HEK293 (cell line): ENCODE measurements around the gene GDF7.
A peak's percentile ranks its signal among the peaks of the same experiment; 100 is the strongest.

Experiments used
- CTCF ChIA-PET: fragments of 350-600 bp; formaldehyde crosslinking; extraction: SDS; loops from one replicate; lab custom pipeline; 2021; ENCODE audit warnings: antibody characterized with exemption; lab: Yijun Ruan, JAX
- POLR2A ChIA-PET: fragments of 300-600 bp; formaldehyde crosslinking; extraction: SDS; loops from one replicate; lab custom pipeline; 2020; ENCODE audit warnings: antibody characterized with exemption, inconsistent platforms; lab: Yijun Ruan, JAX
- H3K27ac ChIP-seq: fragments of 200-500 bp; sonication (Bioruptor generic); 2 replicates; pipeline ENCODE4 v1.5.1; 2014; ENCODE audit warnings: low read depth, low read length, control low read depth, inconsistent platforms; ENCODE audit errors: extremely low read depth
- H3K36me3 ChIP-seq, 2 experiments: fragments of 200-500 bp in 1 of 2; sonication (Bioruptor generic) in 1 of 2; 1 replicate in 1 of 2; 2 replicates in 1 of 2; pipeline ENCODE4 v1.5.1; 2014 to 2017; ENCODE audit warnings: inconsistent platforms in 2 of 2, low read length in 2 of 2; ENCODE audit not compliant: control insufficient read depth in 2 of 2, insufficient read depth in 1 of 2
- H3K4me1 ChIP-seq: fragments of 200-500 bp; sonication (Bioruptor generic); 2 replicates; pipeline ENCODE4 v1.5.1; 2014; ENCODE audit warnings: mild to moderate bottlenecking, low read length, inconsistent platforms; ENCODE audit not compliant: control insufficient read depth, insufficient read depth
- H3K4me3 ChIP-seq: 2 replicates; pipeline ENCODE4 v1.5.1; 2011; ENCODE audit warnings: low read depth, mild to moderate bottlenecking, control low read depth, low read length, moderate library complexity
- H3K9me3 ChIP-seq: fragments of 200-500 bp; sonication (Bioruptor generic); 2 replicates; pipeline ENCODE4 v1.5.1; 2014; ENCODE audit warnings: low read depth, low read length, inconsistent platforms; ENCODE audit not compliant: control insufficient read depth, insufficient read depth
- BCL11A ChIP-seq: fragments of 450-650 bp; formaldehyde crosslinking; IDR thresholded peaks from 2 replicates; pipeline ENCODE4 v1.5.1; 2016; ENCODE audit warnings: low read depth, missing biosample characterization, missing genetic modification characterization
- IKZF3 ChIP-seq: fragments of 450-650 bp; IDR thresholded peaks from 2 replicates; pipeline ENCODE4 v1.5.0; 2018; ENCODE audit warnings: missing biosample characterization, mild to moderate bottlenecking, missing genetic modification characterization, moderate library complexity
- KLF17 ChIP-seq: fragments of 450-650 bp; formaldehyde crosslinking; IDR thresholded peaks from 2 replicates; pipeline ENCODE4 v1.5.1; 2016; ENCODE audit warnings: missing biosample characterization, missing genetic modification characterization
- KLF8 ChIP-seq: fragments of 450-650 bp; formaldehyde crosslinking; IDR thresholded peaks from 2 replicates; pipeline ENCODE4 v1.5.1; 2016; ENCODE audit warnings: missing biosample characterization, missing genetic modification characterization
- ZIC2 ChIP-seq: fragments of 450-650 bp; formaldehyde crosslinking; IDR thresholded peaks from 2 replicates; pipeline ENCODE4 v1.5.1; 2016; ENCODE audit warnings: missing biosample characterization, missing genetic modification characterization
- ZNF121 ChIP-seq: fragments of 450-650 bp; formaldehyde crosslinking; IDR thresholded peaks from 2 replicates; pipeline ENCODE4 v1.5.1; 2016; ENCODE audit warnings: missing biosample characterization, missing genetic modification characterization
- ZNF221 ChIP-seq: fragments of 450-650 bp; formaldehyde crosslinking; IDR thresholded peaks from 2 replicates; pipeline ENCODE4 v1.5.1; 2017; ENCODE audit warnings: missing biosample characterization, missing genetic modification characterization, borderline replicate concordance
- ZNF223 ChIP-seq: fragments of 450-650 bp; formaldehyde crosslinking; IDR thresholded peaks from 2 replicates; pipeline ENCODE4 v1.5.1; 2016; ENCODE audit warnings: missing biosample characterization, missing genetic modification characterization
- ZNF248 ChIP-seq: fragments of 450-650 bp; formaldehyde crosslinking; IDR thresholded peaks from 2 replicates; pipeline ENCODE4 v1.5.1; 2017; ENCODE audit warnings: missing biosample characterization, missing genetic modification characterization
- ZNF501 ChIP-seq: fragments of 450-650 bp; formaldehyde crosslinking; IDR thresholded peaks from 2 replicates; pipeline ENCODE4 v1.5.1; 2016; ENCODE audit warnings: missing biosample characterization, missing genetic modification characterization
- ZNF510 ChIP-seq: fragments of 450-650 bp; formaldehyde crosslinking; IDR thresholded peaks from 2 replicates; pipeline ENCODE4 v1.5.1; 2018; ENCODE audit warnings: mild to moderate bottlenecking, missing genetic modification characterization, missing biosample characterization; ENCODE audit not compliant: insufficient replicate concordance
- ZNF560 ChIP-seq: fragments of 450-650 bp; formaldehyde crosslinking; IDR thresholded peaks from 2 replicates; pipeline ENCODE4 v1.5.1; 2017; ENCODE audit warnings: missing biosample characterization, missing genetic modification characterization, borderline replicate concordance
- ZNF626 ChIP-seq: fragments of 450-650 bp; sonication (Bioruptor Pico); formaldehyde crosslinking; IDR thresholded peaks from 2 replicates; pipeline ENCODE4 v1.5.1; 2018; ENCODE audit warnings: missing biosample characterization, missing genetic modification characterization, inconsistent platforms
- ZNF658 ChIP-seq: fragments of 450-650 bp; formaldehyde crosslinking; IDR thresholded peaks from 2 replicates; pipeline ENCODE4; 2016; ENCODE audit warnings: missing biosample characterization, missing genetic modification characterization
- ZNF664 ChIP-seq: fragments of 450-650 bp; formaldehyde crosslinking; IDR thresholded peaks from 2 replicates; pipeline ENCODE4 v1.5.1; 2016; ENCODE audit warnings: missing biosample characterization, missing genetic modification characterization
- ZNF707 ChIP-seq: fragments of 450-650 bp; formaldehyde crosslinking; IDR thresholded peaks from 2 replicates; pipeline ENCODE4 v1.5.1; 2016; ENCODE audit warnings: missing biosample characterization, missing genetic modification characterization
- ZNF791 ChIP-seq: fragments of 450-650 bp; formaldehyde crosslinking; IDR thresholded peaks from 2 replicates; pipeline ENCODE4 v1.5.1; 2016; ENCODE audit warnings: missing biosample characterization, missing genetic modification characterization

The GDF7 gene

DNA sequence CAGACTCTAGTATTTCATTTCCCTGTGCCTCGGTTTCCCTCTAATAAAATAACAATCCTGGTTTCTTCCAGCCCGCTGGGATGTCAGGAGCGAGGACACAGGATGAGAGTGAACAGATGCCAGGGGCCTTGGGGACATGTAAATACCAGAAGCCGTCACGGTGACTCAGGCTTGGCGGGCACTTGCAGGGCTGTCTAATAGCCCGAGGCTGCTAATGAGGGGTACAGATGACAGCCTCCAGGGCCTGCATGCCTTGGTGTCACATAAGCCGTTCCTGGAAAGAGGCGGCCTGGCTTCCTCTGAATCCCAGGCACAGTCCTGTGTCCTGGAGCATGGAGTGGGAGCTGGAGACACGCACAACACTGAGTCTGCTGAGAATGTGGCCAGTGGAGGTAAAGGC lies 44.2 kb upstream of the GDF7 start (continued):
- TF ChIP-seq ZNF510: no peak
- TF ChIP-seq, all 188 proteins: peak for 0

DNA sequence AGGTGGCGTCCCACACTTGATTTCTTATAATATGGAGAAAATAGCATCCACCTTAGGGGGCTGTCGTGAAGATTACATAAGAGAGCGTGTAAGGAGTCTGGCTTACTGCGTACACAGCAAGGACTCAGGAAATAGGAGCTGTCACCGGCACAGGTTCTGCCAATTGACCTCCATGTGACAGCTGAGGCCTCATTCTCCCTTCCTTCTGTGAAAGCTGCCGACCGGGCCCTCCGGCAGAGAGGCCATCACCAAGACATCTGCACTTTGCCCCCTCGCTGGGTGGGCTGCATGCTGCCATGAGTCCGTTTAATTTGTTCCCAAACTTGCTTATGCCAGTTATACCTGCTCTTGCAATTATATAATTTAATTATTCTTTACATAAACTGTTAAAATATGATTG lies 43.7 kb upstream of the GDF7 start:
- POLR2A ChIA-PET: interaction anchor here (11.0 kb wide), 1 partner anchor 173 kb away, joined by 150 read pairs; the partner anchor contains the start of gene RHOB
- Histone ChIP-seq H3K9me3 (no peaks in the 10 kb centered on the region), H3K36me3 (peaks cover 0 to 58% of the 10 kb centered on the region in 2 experiments; a peak in 1 of 3 replicates), H3K4me1 (peaks cover under 1% of the 10 kb centered on the region; the same call in 1 of the 2 replicates), H3K4me3 (no peak overlapping the region), H3K27ac (no peak overlapping the region)
- TF ChIP-seq BCL11A (tag by site-specific recombination) (no peak), ZNF221 (tag by site-specific recombination) (no peak), KLF8 (tag by site-specific recombination) (no peak), ZNF791 (tag by site-specific recombination) (no peak), ZNF626 (tag by site-specific recombination) (no peak), ZNF121 (tag by site-specific recombination) (no peak), ZNF658 (no peak), ZNF560 (tag by site-specific recombination) (no peak), ZNF664 (tag by site-specific recombination) (no peak)
- CTCF ChIA-PET: interaction anchor here (3.0 kb wide), 1 partner anchor 11 kb away, joined by 17 read pairs; no protein-coding TSS in a partner anchor

- Histone ChIP-seq H3K4me3 (no peak overlapping the region), H3K27ac (no peak overlapping the region), H3K36me3 (peaks cover 0 to 58% of the 10 kb centered on the region in 2 experiments; a peak in 1 of 3 replicates), H3K4me1 (no peaks in the 10 kb centered on the region)
- POLR2A ChIA-PET: no interaction called here
- no peak for TF ChIP-seq KLF17 (tag by site-specific recombination)
- peak; percentile 26; the same call in 1 of the 2 replicates for TF ChIP-seq ZIC2 (tag by site-specific recombination)
- TF ChIP-seq IKZF3 (tag by site-specific recombination): no peak
- TF ChIP-seq, all 188 proteins: peak for 1
- CTCF ChIA-PET: interaction anchor here (3.0 kb wide), 1 partner anchor 11 kb away, joined by 17 read pairs; no protein-coding TSS in a partner anchor
- H3K9me3 ChIP-seq: no peaks in the 10 kb centered on the region
These were observed 43.2 kb upstream of the GDF7 start for GRCh38 chr2:20623741-20624155.

GRCh38 chr2:20624156-20624883 lies 42.6 kb upstream of the GDF7 start:
- no peak overlapping the region for H3K4me3 ChIP-seq
- POLR2A ChIA-PET: interaction anchor here (2.5 kb wide), 1 partner anchor 177 kb away, joined by 17 read pairs; the partner anchor contains the start of gene RHOB
- CTCF ChIA-PET: interaction anchor here (3.0 kb wide), 1 partner anchor 10 kb away, joined by 17 read pairs; no protein-coding TSS in a partner anchor
- TF ChIP-seq ZNF501 (tag by site-specific recombination): no peak
- no peak for TF ChIP-seq ZNF707 (tag by site-specific recombination)
- no peak for TF ChIP-seq ZNF223 (tag by site-specific recombination)
- TF ChIP-seq ZNF248 (tag by site-specific recombination): no peak
- peaks cover 0 to 59% of the 10 kb centered on the region in 2 experiments; a peak in 1 of 3 replicates for H3K36me3 ChIP-seq
- H3K27ac ChIP-seq: no peak overlapping the region
- H3K9me3 ChIP-seq: no peaks in the 10 kb centered on the region
- H3K4me1 ChIP-seq: no peaks in the 10 kb centered on the region
